H1 (cell line): ENCODE results near the gene BCKDHB. TPM values are rescaled to one million over a fixed set of nuclear protein-coding genes. Genes with fewer than 3 reads are reported as not detected.

Experiments
- CTCF ChIA-PET: fragments of 300-600 bp; sonication (Branson Sonifier 250); formaldehyde crosslinking; loops from one replicate; lab custom pipeline; 2021; ENCODE audit not compliant: partially characterized antibody; lab: Charles Lee
- POLR2A ChIA-PET: fragments of 300-600 bp; sonication (Branson Sonifier 250); formaldehyde crosslinking; loops from one replicate; lab custom pipeline; 2021; ENCODE audit warnings: inconsistent platforms; ENCODE audit not compliant: partially characterized antibody; lab: Charles Lee
- DNase-seq, 2 experiments: peaks; one replicate each; pipeline versions ENCODE4 v3.0.0 to v3.0.0-alpha.2; 2010 to 2022; ENCODE audit warnings: low spot score in 2 of 2, low read depth in 1 of 2, mixed read lengths in 1 of 2
- FAIRE-seq: peaks from 2 replicates; lab custom pipeline; 2011; peaks lifted over from hg19 to GRCh38; lab: Jason Lieb, UNC
- H2AFZ ChIP-seq: 2 replicates; pipeline ENCODE4 v1.8.1; 2012; ENCODE audit warnings: low read length, inconsistent platforms
- H2AK5ac ChIP-seq: 2 replicates; pipeline ENCODE4 v1.6.1; 2013; ENCODE audit warnings: low read depth, low read length
- H2BK120ac ChIP-seq: replicated peaks from 2 replicates; pipeline ENCODE3; 2013; ENCODE audit warnings: low read depth, low read length, inconsistent platforms
- H2BK12ac ChIP-seq: 2 replicates; pipeline ENCODE4 v1.6.1; 2013; ENCODE audit warnings: low read depth, low read length
- H2BK15ac ChIP-seq: 2 replicates; pipeline ENCODE4 v1.6.1; 2013; ENCODE audit warnings: low read length
- H2BK20ac ChIP-seq: 2 replicates; pipeline ENCODE4 v1.6.1; 2013; ENCODE audit warnings: low read length
- H2BK5ac ChIP-seq: 2 replicates; pipeline ENCODE4 v1.6.1; 2013; ENCODE audit warnings: low read depth, low read length
- H3K14ac ChIP-seq: 2 replicates; pipeline ENCODE4 v1.6.1; 2013; ENCODE audit warnings: inconsistent platforms; ENCODE audit not compliant: insufficient read length
- H3K18ac ChIP-seq: 2 replicates; pipeline ENCODE4 v1.6.1; 2013; ENCODE audit warnings: low read length; ENCODE audit errors: extremely low read depth
- H3K23ac ChIP-seq: 2 replicates; pipeline ENCODE4 v1.6.1; 2013; ENCODE audit warnings: inconsistent platforms; ENCODE audit not compliant: insufficient read length
- H3K23me2 ChIP-seq: 2 replicates; pipeline ENCODE4 v1.6.1; 2013; ENCODE audit warnings: low read depth, low read length
- H3K27ac ChIP-seq: 2 replicates; pipeline ENCODE4 v1.6.1; 2011; ENCODE audit warnings: low read depth, low read length, inconsistent platforms
- H3K27me3 ChIP-seq, 4 experiments: replicated peaks in 1 of 4; 1 replicate in 1 of 4; 2 replicates in 3 of 4; pipeline versions ENCODE4 v1.6.1 to v1.8.1; 2011 to 2013; ENCODE audit warnings: low read length in 3 of 4, mild to moderate bottlenecking in 3 of 4, inconsistent platforms in 2 of 4, mixed read lengths in 2 of 4, moderate library complexity in 1 of 4; ENCODE audit not compliant: control insufficient read depth in 3 of 4, insufficient read depth in 3 of 4; ENCODE audit errors: extremely low read depth in 1 of 4
- H3K36me3 ChIP-seq, 4 experiments: 2 replicates each; pipeline versions ENCODE4 v1.6.1 to v1.8.1; 2011 to 2013; ENCODE audit warnings: mild to moderate bottlenecking in 4 of 4, low read length in 3 of 4, moderate library complexity in 2 of 4, control low read depth in 1 of 4, inconsistent platforms in 1 of 4; ENCODE audit not compliant: insufficient read depth in 4 of 4, control insufficient read depth in 2 of 4
- H3K4ac ChIP-seq: replicated peaks from 2 replicates; pipeline ENCODE3; 2013; ENCODE audit warnings: low read length, low read depth, mixed read lengths, inconsistent platforms; ENCODE audit not compliant: insufficient read length
- H3K4me1 ChIP-seq, 4 experiments: replicated peaks in 1 of 4; 1 replicate in 1 of 4; 2 replicates in 3 of 4; pipeline versions ENCODE4 v1.6.1 to v1.8.1; 2011 to 2013; ENCODE audit warnings: low read length in 3 of 4, inconsistent platforms in 2 of 4, mixed read lengths in 1 of 4; ENCODE audit not compliant: insufficient read depth in 4 of 4, control insufficient read depth in 3 of 4
- H3K4me2 ChIP-seq, 2 experiments: 2 replicates each; pipeline versions ENCODE4 v1.6.1 to v1.8.1; 2011 to 2013; ENCODE audit warnings: low read depth in 2 of 2, low read length in 2 of 2, control low read depth in 1 of 2, inconsistent platforms in 1 of 2, mild to moderate bottlenecking in 1 of 2; ENCODE audit not compliant: insufficient read depth in 1 of 2
- H3K4me3 ChIP-seq, 4 experiments: fragments of 200-600, 300-600 bp in 1 of 4; sonication (generic), shearing (Covaris generic), sonication (Bioruptor Twin) in 1 of 4; 2 replicates each; pipeline versions ENCODE4 v1.5.1 to v1.8.1; 2011 to 2016; ENCODE audit warnings: low read length in 4 of 4, low read depth in 3 of 4, control low read depth in 2 of 4, inconsistent platforms in 2 of 4, mild to moderate bottlenecking in 2 of 4, mixed read lengths in 1 of 4, moderate library complexity in 1 of 4; ENCODE audit not compliant: insufficient read depth in 2 of 4; ENCODE audit errors: extremely low read depth in 1 of 4
- H3K56ac ChIP-seq: replicated peaks from 2 replicates; pipeline ENCODE3; 2013; ENCODE audit warnings: low read depth, mild to moderate bottlenecking, mixed read lengths, low read length, inconsistent platforms; ENCODE audit not compliant: insufficient read length
- H3K79me1 ChIP-seq: 2 replicates; pipeline ENCODE4 v1.6.1; 2013; ENCODE audit warnings: low read depth, low read length, control low read depth
- H3K79me2 ChIP-seq, 2 experiments: 2 replicates each; pipeline versions ENCODE4 v1.6.1 to v1.8.1; 2012 to 2013; ENCODE audit warnings: low read length in 2 of 2, mild to moderate bottlenecking in 2 of 2, inconsistent platforms in 1 of 2; ENCODE audit not compliant: insufficient read depth in 2 of 2, control insufficient read depth in 1 of 2
- H3K9ac ChIP-seq, 4 experiments: replicated peaks in 1 of 4; 1 replicate in 1 of 4; 2 replicates in 3 of 4; pipeline versions ENCODE4 v1.6.1 to v1.8.1; 2011 to 2013; ENCODE audit warnings: low read depth in 3 of 4, low read length in 3 of 4, control low read depth in 2 of 4, mild to moderate bottlenecking in 2 of 4, moderate library complexity in 2 of 4, inconsistent platforms in 1 of 4; ENCODE audit errors: extremely low read depth in 1 of 4
- H3K9me3 ChIP-seq, 2 experiments: 2 replicates each; pipeline versions ENCODE4 v1.6.1 to v1.8.1; 2012 to 2013; ENCODE audit warnings: mild to moderate bottlenecking in 2 of 2, moderate library complexity in 2 of 2, control low read depth in 1 of 2, inconsistent platforms in 1 of 2, low read depth in 1 of 2, low read length in 1 of 2, mixed read lengths in 1 of 2; ENCODE audit not compliant: insufficient read depth in 2 of 2
- H4K20me1 ChIP-seq, 2 experiments: replicated peaks in 1 of 2; 2 replicates each; pipeline versions ENCODE3 to v1.8.1; 2011 to 2013; ENCODE audit warnings: inconsistent platforms in 2 of 2, low read length in 2 of 2, mild to moderate bottlenecking in 1 of 2; ENCODE audit not compliant: insufficient read depth in 2 of 2, control insufficient read depth in 1 of 2
- H4K5ac ChIP-seq: 2 replicates; pipeline ENCODE4 v1.6.1; 2013; ENCODE audit warnings: low read length, low read depth, mixed read lengths, inconsistent platforms; ENCODE audit not compliant: insufficient read length
- H4K8ac ChIP-seq: 2 replicates; pipeline ENCODE4 v1.8.0; 2013; ENCODE audit warnings: mild to moderate bottlenecking, moderate library complexity, low read length, inconsistent platforms; ENCODE audit not compliant: insufficient read depth; ENCODE audit errors: extremely low read depth
- H4K91ac ChIP-seq: replicated peaks from 2 replicates; pipeline ENCODE3; 2013; ENCODE audit warnings: low read length, mixed read lengths, inconsistent platforms; ENCODE audit not compliant: insufficient read length
- BACH1 ChIP-seq: IDR thresholded peaks from 2 replicates; pipeline ENCODE4 v1.6.1; 2012; ENCODE audit warnings: low read length, improper control_type of control experiment
- CBX8 ChIP-seq: fragments of 300-800, 300-1000 bp; sonication (generic); IDR thresholded peaks from 2 replicates; pipeline ENCODE4 v1.7.1; 2016; ENCODE audit warnings: low read depth, low read length, borderline replicate concordance
- CHD1 ChIP-seq: IDR thresholded peaks from 2 replicates; pipeline ENCODE4 v1.6.1; 2012; ENCODE audit warnings: low read depth, low read length, improper control_type of control experiment
- CREB1 ChIP-seq: IDR thresholded peaks from 2 replicates; pipeline ENCODE4 v1.6.1; 2012; ENCODE audit warnings: inconsistent platforms
- GABPA ChIP-seq: IDR thresholded peaks from 2 replicates; pipeline ENCODE4 v1.6.1; 2011; ENCODE audit warnings: mild to moderate bottlenecking, low read length, moderate library complexity, borderline replicate concordance; ENCODE audit not compliant: insufficient read depth
- GTF2F1 ChIP-seq: IDR thresholded peaks from 2 replicates; pipeline ENCODE4 v1.6.1; 2012; ENCODE audit warnings: low read depth, low read length, improper control_type of control experiment, borderline replicate concordance
- NRF1 ChIP-seq: IDR thresholded peaks from 2 replicates; pipeline ENCODE4 v1.6.1; 2011; ENCODE audit warnings: mild to moderate bottlenecking, low read depth, low read length, improper control_type of control experiment
- RFX5 ChIP-seq: IDR thresholded peaks from 2 replicates; pipeline ENCODE4 v1.6.1; 2011; ENCODE audit warnings: low read depth, low read length, improper control_type of control experiment, borderline replicate concordance
- SP4 ChIP-seq: IDR thresholded peaks from 2 replicates; pipeline ENCODE4 v1.6.1; 2012; ENCODE audit warnings: low read length, inconsistent platforms
- YY1 ChIP-seq: IDR thresholded peaks from 2 replicates; pipeline ENCODE4 v1.6.1; 2011; ENCODE audit warnings: low read depth, mild to moderate bottlenecking, low read length
- WGBS, 2 experiments: shearing (Covaris generic) in 1 of 2; methylation state at CpG; one replicate each; pipeline versions ENCODE4 v1.1.6 to v1.1.7; 2013 to 2015; ENCODE audit warnings: low lambda C conversion rate in 2 of 2, mixed read lengths in 2 of 2, inconsistent platforms in 1 of 2, low coverage in 1 of 2, missing lambda C conversion rate in 1 of 2; ENCODE audit not compliant: insufficient replicate concordance in 2 of 2, insufficient coverage in 1 of 2, insufficient read length in 1 of 2; ENCODE audit errors: extremely low coverage in 1 of 2, missing lambda C conversion rate in 1 of 2; 5-methylcytosine and 5-hydroxymethylcytosine counted together
- polyA plus RNA-seq, 7 experiments: library from polyadenylated mRNA; depleted of rRNA in 3 of 7; stranded (reverse) in 5 of 7; unstranded in 2 of 7; fragments of >200 nt in 5 of 7; fragments of 200-250 nt in 2 of 7; gene quantifications; 1 replicate in 5 of 7; 2 replicates in 1 of 7; 4 replicates in 1 of 7; pipeline versions ENCODE4 v1.2.1 to v1.2.3, GENCODE V29; 2011 to 2013; ENCODE audit warnings: missing spikeins in 2 of 7, mixed read lengths in 2 of 7
- total RNA-seq: library from RNA; stranded (reverse); fragmentation: NEBNext Ultra II Directional; extraction: Animal tissue kit (Norgen Biotek cat#: 25700); gene quantifications from 2 replicates; pipeline ENCODE4 v1.2.1, GENCODE V29; 2021
- TF ChIP-seq, protein P1 (sequence below): IDR thresholded peaks from 2 replicates; pipeline ENCODE4 v1.6.1; 2012; ENCODE audit warnings: low read length, inconsistent platforms

Gene BCKDHB
- total and polyA plus RNA-seq, 2 of the 8 experiments (the other 6 are each of a cell fraction or from before 2014, with no cell fraction given): 22.1 to 30.8 TPM

GRCh38 chr6:80335121-80335531 lies 228.7 kb downstream of the BCKDHB start:
- H2AK5ac ChIP-seq: no peak overlapping the region
- no peak overlapping the region for H2AFZ ChIP-seq
- H4K5ac ChIP-seq: peak overlapping the region; percentile 50
- H4K20me1 ChIP-seq: no peaks in the 10 kb centered on the region
- POLR2A ChIA-PET: no interaction called here
- H4K8ac ChIP-seq: no peak overlapping the region
- no peaks in the 10 kb centered on the region for H3K36me3 ChIP-seq
- no peaks in the 10 kb centered on the region for H3K27me3 ChIP-seq
- peak overlapping the region; percentile 26 to 36; a peak in 3 of 4 replicates for H3K4me2 ChIP-seq
- no peak overlapping the region for H2BK12ac ChIP-seq
- no peak for FAIRE-seq
- no peak overlapping the region for H3K4ac ChIP-seq
- no peaks in the 10 kb centered on the region for H3K9me3 ChIP-seq
- no peak overlapping the region for H2BK5ac ChIP-seq
- H3K14ac ChIP-seq: no peak overlapping the region
- no peak overlapping the region for H2BK20ac ChIP-seq
- CTCF ChIA-PET: no interaction called here
- H3K79me2 ChIP-seq: no peaks in the 10 kb centered on the region
- H3K56ac ChIP-seq: no peak overlapping the region
- H4K91ac ChIP-seq: no peak overlapping the region
- DNase-seq: no peak
- H3K9ac ChIP-seq: no peak overlapping the region
- no peak overlapping the region for H3K23ac ChIP-seq
- H3K18ac ChIP-seq: no peak overlapping the region
- H2BK120ac ChIP-seq: peak overlapping the region; percentile 61
- H3K27ac ChIP-seq: no peak overlapping the region
- peaks cover 4 to 32% (median 13%) of the 10 kb centered on the region in 4 experiments for H3K4me1 ChIP-seq
- no peaks in the 10 kb centered on the region for H3K79me1 ChIP-seq
- no peaks in the 10 kb centered on the region for H3K23me2 ChIP-seq
- peak overlapping the region in 1 of 4 experiments; percentile 26; a peak in 1 of 8 replicates for H3K4me3 ChIP-seq
- H2BK15ac ChIP-seq: no peak overlapping the region
- WGBS, 2 experiments: 17% methylated on average over 6 of the region's 6 CpGs; no CpG with 5 or more reads in 1 of the 2 experiments
- TF ChIP-seq RFX5 (no peak), SP4 (no peak), CREB1 (no peak), YY1 (no peak), CHD1 (no peak), GTF2F1 (no peak), GABPA (no peak), NRF1 (no peak), BACH1 (no peak), CBX8 (no peak)
- TF ChIP-seq, protein P1, sequence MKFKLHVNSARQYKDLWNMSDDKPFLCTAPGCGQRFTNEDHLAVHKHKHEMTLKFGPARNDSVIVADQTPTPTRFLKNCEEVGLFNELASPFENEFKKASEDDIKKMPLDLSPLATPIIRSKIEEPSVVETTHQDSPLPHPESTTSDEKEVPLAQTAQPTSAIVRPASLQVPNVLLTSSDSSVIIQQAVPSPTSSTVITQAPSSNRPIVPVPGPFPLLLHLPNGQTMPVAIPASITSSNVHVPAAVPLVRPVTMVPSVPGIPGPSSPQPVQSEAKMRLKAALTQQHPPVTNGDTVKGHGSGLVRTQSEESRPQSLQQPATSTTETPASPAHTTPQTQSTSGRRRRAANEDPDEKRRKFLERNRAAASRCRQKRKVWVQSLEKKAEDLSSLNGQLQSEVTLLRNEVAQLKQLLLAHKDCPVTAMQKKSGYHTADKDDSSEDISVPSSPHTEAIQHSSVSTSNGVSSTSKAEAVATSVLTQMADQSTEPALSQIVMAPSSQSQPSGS: no peak
